ENCODE measurements around the gene C1orf116.

C1orf116 gene

DNA sequence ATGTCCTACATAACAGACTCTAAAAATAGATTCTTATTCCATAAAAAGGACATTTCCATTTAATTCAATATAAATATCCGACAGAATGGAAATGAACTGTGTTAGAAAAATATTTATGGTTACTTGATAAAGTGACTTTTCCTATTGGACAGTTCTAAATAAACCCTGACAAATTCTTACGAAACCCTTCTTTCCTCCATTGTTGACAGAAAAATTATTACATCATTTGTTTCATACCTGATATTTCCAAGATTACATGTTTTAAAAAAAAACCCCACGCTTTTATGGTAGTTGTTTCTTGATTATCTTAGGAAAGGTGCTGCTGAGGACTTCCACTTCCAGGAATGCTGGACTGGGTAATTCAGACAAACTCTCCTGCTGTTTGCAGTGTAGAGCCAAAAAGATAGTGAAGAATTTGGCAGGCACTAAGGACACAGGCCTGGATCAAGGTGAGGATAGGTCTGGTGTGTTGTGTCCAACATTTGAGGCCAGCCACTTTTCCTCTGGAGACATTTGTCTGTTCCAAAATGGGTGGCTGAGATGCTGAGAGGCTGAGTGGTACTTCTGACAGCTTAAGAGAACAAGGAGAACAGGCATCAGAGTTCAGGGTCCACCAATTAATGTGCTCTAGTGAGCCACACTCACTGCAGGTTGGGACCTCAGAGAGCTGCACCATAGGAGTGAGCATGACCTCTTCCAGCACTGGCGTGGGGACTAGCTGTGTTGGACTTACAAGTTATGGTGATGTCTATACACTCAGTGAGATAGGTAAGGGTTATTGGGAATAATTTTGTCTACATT, 7.0 kb upstream of the C1orf116 start:
- peaks cover 8% of the 10 kb centered on the region for H3K36me3 ChIP-seq
- no peak for TF ChIP-seq CTCF (IDR thresholded peaks at IDR 0.05)
- H3K4me3 ChIP-seq (ENCODE audit: low read depth in 1 of 2, low read length in 1 of 2), result no peak overlapping the region
- no peaks in the 10 kb centered on the region for H3K9me3 ChIP-seq
- peaks cover 44% of the 10 kb centered on the region for H3K27me3 ChIP-seq
- H3K27ac ChIP-seq, result no peak overlapping the region
- no peaks in the 10 kb centered on the region for H3K4me1 ChIP-seq (ENCODE audit: control insufficient read depth in 1 of 2, insufficient read depth in 1 of 2, low read depth in 1 of 2, low read length in 1 of 2)

- TF ChIP-seq CTCF (IDR thresholded peaks at IDR 0.05), result no peak
- Histone ChIP-seq H3K4me3 (ENCODE audit: low read depth in 1 of 2, low read length in 1 of 2) (no peak overlapping the region), H3K27me3 (peaks cover 68% of the 10 kb centered on the region), H3K9me3 (no peaks in the 10 kb centered on the region), H3K36me3 (no peaks in the 10 kb centered on the region), H3K27ac (no peak overlapping the region), H3K4me1 (ENCODE audit: control insufficient read depth in 1 of 2, insufficient read depth in 1 of 2, low read depth in 1 of 2, low read length in 1 of 2) (no peaks in the 10 kb centered on the region)
These were observed 4.3 kb upstream of the C1orf116 start for GRCh38 chr1:207036865-207037264.

- H3K4me1 ChIP-seq (ENCODE audit: control insufficient read depth in 1 of 2, insufficient read depth in 1 of 2, low read depth in 1 of 2, low read length in 1 of 2), result no peaks in the 10 kb centered on the region
- peaks cover 68% of the 10 kb centered on the region for H3K27me3 ChIP-seq
- no peak for TF ChIP-seq CTCF (IDR thresholded peaks at IDR 0.05)
- no peak overlapping the region for H3K4me3 ChIP-seq (ENCODE audit: low read depth in 1 of 2, low read length in 1 of 2)
- H3K27ac ChIP-seq, result no peak overlapping the region
- no peaks in the 10 kb centered on the region for H3K36me3 ChIP-seq
- H3K9me3 ChIP-seq, result no peaks in the 10 kb centered on the region
These were observed 3.5 kb upstream of the C1orf116 start for GRCh38 chr1:207035877-207036551.

DNA sequence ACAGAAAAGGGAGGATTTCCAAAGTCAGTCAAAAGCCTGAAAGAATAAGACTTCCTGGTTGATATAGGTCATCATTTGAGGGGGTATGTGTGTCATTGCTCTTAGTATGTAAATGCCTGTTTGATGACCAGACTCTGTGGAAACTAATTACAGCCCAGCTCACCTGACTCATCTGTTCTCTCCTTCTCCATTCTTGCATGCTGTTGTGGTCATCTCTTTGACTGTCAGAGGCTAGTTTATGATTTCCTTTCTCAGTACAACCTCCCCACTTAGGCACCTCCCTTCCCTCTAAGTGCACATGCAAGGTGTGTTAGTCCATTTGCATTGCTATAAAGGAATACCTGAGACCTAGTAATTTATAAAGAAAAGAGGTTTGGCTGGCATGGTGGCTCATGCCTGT, 2.4 kb upstream of the C1orf116 start:
- TF ChIP-seq CTCF (IDR thresholded peaks at IDR 0.05), result no peak
- Histone ChIP-seq H3K36me3 (no peaks in the 10 kb centered on the region), H3K9me3 (no peaks in the 10 kb centered on the region), H3K4me1 (ENCODE audit: control insufficient read depth in 1 of 2, insufficient read depth in 1 of 2, low read depth in 1 of 2, low read length in 1 of 2) (no peaks in the 10 kb centered on the region), H3K4me3 (ENCODE audit: low read depth in 1 of 2, low read length in 1 of 2) (no peak overlapping the region), H3K27me3 (peaks cover 75% of the 10 kb centered on the region), H3K27ac (no peak overlapping the region)

- Histone ChIP-seq H3K4me3 (ENCODE audit: low read depth in 1 of 2, low read length in 1 of 2) (no peak overlapping the region), H3K27me3 (peaks cover 81% of the 10 kb centered on the region), H3K4me1 (ENCODE audit: control insufficient read depth in 1 of 2, insufficient read depth in 1 of 2, low read depth in 1 of 2, low read length in 1 of 2) (no peaks in the 10 kb centered on the region), H3K27ac (no peak overlapping the region), H3K36me3 (no peaks in the 10 kb centered on the region), H3K9me3 (no peaks in the 10 kb centered on the region)
- no peak for TF ChIP-seq CTCF (IDR thresholded peaks at IDR 0.05)
These were observed 1.7 kb upstream of the C1orf116 start for GRCh38 chr1:207034208-207034607.

Measured in neutrophil (primary cell).